ENCODE measurements around the gene PLD5. TPM values are rescaled to one million over a fixed set of nuclear protein-coding genes. Genes with fewer than 3 reads are reported as not detected.
"Not testable (repeated sequence)": the region's sequence is repeated elsewhere in the genome, so short reads cannot be mapped to it uniquely, and the experiment has no call there.

The PLD5 gene
- total RNA-seq, 1 donor from 2014 or later: not detected

DNA sequence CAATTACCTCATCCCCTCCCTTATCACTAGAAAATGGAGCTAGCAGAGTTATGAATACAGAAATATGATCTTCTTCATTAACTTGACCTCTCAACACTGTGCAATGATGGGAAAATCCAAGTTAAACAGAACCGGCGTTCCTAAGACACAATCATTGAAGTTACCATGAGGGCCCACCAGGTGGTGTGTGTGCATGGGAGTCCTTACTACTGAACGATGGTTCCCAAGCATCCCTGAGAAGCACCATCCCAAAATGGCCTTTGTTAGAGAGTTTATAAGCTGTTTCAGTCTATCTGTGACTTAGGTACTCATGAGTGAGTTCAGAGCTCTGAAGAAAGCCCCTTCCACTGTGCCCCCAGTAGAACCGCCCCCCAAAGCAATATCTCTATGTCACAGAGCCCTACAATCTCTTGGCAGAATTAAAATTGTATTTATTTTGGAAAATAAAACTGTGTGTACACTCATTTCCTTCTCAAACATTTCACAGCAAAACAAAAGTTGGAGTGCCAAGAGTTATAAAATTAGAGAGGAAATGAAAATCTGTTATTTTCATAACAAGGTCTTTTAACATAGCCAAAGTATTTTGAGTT, 56.8 kb downstream of the PLD5 start:
- DNase-seq (ENCODE audit: low spot score): no peak
- Mint-ChIP-seq H3K4me1 (ENCODE audit: low read depth) (no peaks in the 10 kb centered on the region), H3K9me3 (ENCODE audit: low read depth) (no peaks in the 10 kb centered on the region), H3K36me3 (ENCODE audit: low read depth) (no peaks in the 10 kb centered on the region), H3K27ac (ENCODE audit: unreplicated experiment) (no peak overlapping the region), H3K27me3 (ENCODE audit: low read depth) (peaks cover 7% of the 10 kb centered on the region), H3K4me3 (ENCODE audit: unreplicated experiment) (no peak overlapping the region)
- TF ChIP-seq, protein P1, sequence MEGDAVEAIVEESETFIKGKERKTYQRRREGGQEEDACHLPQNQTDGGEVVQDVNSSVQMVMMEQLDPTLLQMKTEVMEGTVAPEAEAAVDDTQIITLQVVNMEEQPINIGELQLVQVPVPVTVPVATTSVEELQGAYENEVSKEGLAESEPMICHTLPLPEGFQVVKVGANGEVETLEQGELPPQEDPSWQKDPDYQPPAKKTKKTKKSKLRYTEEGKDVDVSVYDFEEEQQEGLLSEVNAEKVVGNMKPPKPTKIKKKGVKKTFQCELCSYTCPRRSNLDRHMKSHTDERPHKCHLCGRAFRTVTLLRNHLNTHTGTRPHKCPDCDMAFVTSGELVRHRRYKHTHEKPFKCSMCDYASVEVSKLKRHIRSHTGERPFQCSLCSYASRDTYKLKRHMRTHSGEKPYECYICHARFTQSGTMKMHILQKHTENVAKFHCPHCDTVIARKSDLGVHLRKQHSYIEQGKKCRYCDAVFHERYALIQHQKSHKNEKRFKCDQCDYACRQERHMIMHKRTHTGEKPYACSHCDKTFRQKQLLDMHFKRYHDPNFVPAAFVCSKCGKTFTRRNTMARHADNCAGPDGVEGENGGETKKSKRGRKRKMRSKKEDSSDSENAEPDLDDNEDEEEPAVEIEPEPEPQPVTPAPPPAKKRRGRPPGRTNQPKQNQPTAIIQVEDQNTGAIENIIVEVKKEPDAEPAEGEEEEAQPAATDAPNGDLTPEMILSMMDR (IDR thresholded peaks at IDR 0.05): peak; percentile 82

DNA sequence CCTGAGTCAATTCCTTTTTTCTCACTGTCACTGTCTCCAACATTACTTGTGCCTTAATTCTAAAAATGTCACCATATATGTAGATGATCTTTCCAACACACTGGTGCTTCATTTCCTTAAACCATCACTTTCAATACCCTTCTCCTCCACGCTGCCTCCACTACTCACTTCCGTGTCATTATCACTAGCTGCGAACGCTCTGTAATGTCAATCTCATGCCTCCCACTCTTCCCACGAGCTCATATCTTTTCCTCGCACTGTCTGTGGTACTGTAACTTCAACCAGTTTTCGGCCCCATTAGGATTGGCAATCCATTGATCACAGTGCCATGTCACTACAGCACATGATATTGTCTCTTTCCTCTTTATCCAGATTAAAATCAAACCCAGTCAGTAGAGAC, 61.6 kb downstream of the PLD5 start:
- H3K36me3 Mint-ChIP-seq (ENCODE audit: low read depth): no peaks in the 10 kb centered on the region
- TF ChIP-seq, protein P1 (IDR thresholded peaks at IDR 0.05): no peak
- no peaks in the 10 kb centered on the region for H3K4me1 Mint-ChIP-seq (ENCODE audit: low read depth)
- peaks cover 8% of the 10 kb centered on the region for H3K27me3 Mint-ChIP-seq (ENCODE audit: low read depth)
- DNase-seq (ENCODE audit: low spot score): no peak
- H3K27ac Mint-ChIP-seq (ENCODE audit: unreplicated experiment): no peak overlapping the region
- H3K4me3 Mint-ChIP-seq (ENCODE audit: unreplicated experiment): no peak overlapping the region
- no peaks in the 10 kb centered on the region for H3K9me3 Mint-ChIP-seq (ENCODE audit: low read depth)

- not testable (repeated sequence) for H3K9me3 Mint-ChIP-seq (ENCODE audit: low read depth); H3K27ac Mint-ChIP-seq (ENCODE audit: unreplicated experiment); H3K36me3 Mint-ChIP-seq (ENCODE audit: low read depth); H3K4me3 Mint-ChIP-seq (ENCODE audit: unreplicated experiment); DNase-seq (ENCODE audit: low spot score); H3K4me1 Mint-ChIP-seq (ENCODE audit: low read depth)
- H3K27me3 Mint-ChIP-seq (ENCODE audit: low read depth): peaks cover 21% of the 10 kb centered on the region
Measured at GRCh38 chr1:242459740-242460139, 64.8 kb downstream of the PLD5 start.

DNA sequence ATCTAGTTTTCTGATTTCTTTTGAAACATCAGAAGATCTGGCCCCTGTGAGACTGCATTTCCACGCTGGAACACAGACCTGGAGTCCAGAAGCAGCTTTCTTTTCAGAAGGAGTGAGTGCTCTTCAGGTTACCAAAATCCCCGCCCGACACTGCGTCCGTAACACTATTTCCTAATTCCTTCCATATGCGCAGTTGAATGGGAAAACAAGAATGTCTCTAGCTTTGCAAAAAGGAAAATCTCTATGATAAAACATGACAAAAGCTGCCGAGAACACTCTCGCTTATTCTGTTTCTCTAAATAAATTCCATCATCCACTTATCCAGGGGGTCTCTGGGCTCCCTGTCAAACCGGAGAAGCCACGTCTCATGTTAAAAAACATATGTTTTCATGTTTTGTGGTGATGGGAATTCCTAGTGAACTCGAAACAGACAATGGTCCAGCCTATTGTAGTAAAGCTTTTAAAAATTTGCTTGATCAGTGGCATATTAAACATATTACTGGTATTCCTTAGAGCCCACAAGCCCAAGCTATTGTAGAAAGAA, 67.7 kb downstream of the PLD5 start:
- H3K4me3 Mint-ChIP-seq (ENCODE audit: unreplicated experiment): no peak overlapping the region
- TF ChIP-seq, protein P1 (IDR thresholded peaks at IDR 0.05): no peak
- peaks cover 28% of the 10 kb centered on the region for H3K27me3 Mint-ChIP-seq (ENCODE audit: low read depth)
- no peak for DNase-seq (ENCODE audit: low spot score)
- H3K9me3 Mint-ChIP-seq (ENCODE audit: low read depth): no peaks in the 10 kb centered on the region
- H3K27ac Mint-ChIP-seq (ENCODE audit: unreplicated experiment): no peak overlapping the region
- no peaks in the 10 kb centered on the region for H3K4me1 Mint-ChIP-seq (ENCODE audit: low read depth)
- H3K36me3 Mint-ChIP-seq (ENCODE audit: low read depth): no peaks in the 10 kb centered on the region

- no peak for DNase-seq (ENCODE audit: low spot score)
- Mint-ChIP-seq H3K27me3 (ENCODE audit: low read depth) (peaks cover 24% of the 10 kb centered on the region), H3K4me1 (ENCODE audit: low read depth) (no peaks in the 10 kb centered on the region), H3K9me3 (ENCODE audit: low read depth) (no peaks in the 10 kb centered on the region), H3K27ac (ENCODE audit: unreplicated experiment) (no peak overlapping the region), H3K36me3 (ENCODE audit: low read depth) (no peaks in the 10 kb centered on the region), H3K4me3 (ENCODE audit: unreplicated experiment) (no peak overlapping the region)
- TF ChIP-seq, protein P1 (IDR thresholded peaks at IDR 0.05): peak; percentile 35
Measured at GRCh38 chr1:242455052-242455361, 69.5 kb downstream of the PLD5 start.
